Left cardiac atrium (tissue), 2 donors: Measurements from ENCODE around the gene ATP1A4. TPM values are rescaled to one million over a fixed set of nuclear protein-coding genes. Genes with fewer than 3 reads are reported as not detected.

ENCODE experiments used
- total RNA-seq, 2 donors: library from RNA; stranded (reverse); fragmentation: NEBNext Ultra II Directional; extraction: Animal tissue kit (Norgen Biotek cat#: 25700); gene quantifications; one replicate each; pipeline ENCODE4 v1.2.1, GENCODE V29; 2021
- donor health status: DM: no; HTN: yes; CAD: no; lungs with severe emphysema.
- donor health status: DM: yes; HTN: yes; CAD: no.

Gene ATP1A4
- total RNA-seq, 2 donors from 2014 or later, result 0.13 TPM; not detected in 1

Other genes with a start within 250 kb of the ATP1A4 start
- 100 to 1,000 TPM; 201 to 276 TPM for gene TAGLN2, start 226.1 kb upstream of the ATP1A4 start, total RNA-seq
- gene IGSF9, start 206.0 kb upstream of the ATP1A4 start, total RNA-seq, result 1 to 10 TPM; 1.4 to 3.3 TPM
- under 1 TPM in 1 of 2 donors, not detected in 1; 0.35 TPM for gene SLAMF9, start 197.4 kb upstream of the ATP1A4 start, total RNA-seq
- gene PIGM, start 119.6 kb upstream of the ATP1A4 start, total RNA-seq, result 1 to 10 TPM; 3.3 to 3.4 TPM
- gene KCNJ10, start 81.4 kb upstream of the ATP1A4 start, total RNA-seq, result under 1 TPM; 0.05 to 0.15 TPM
- gene KCNJ9, start 70.1 kb upstream of the ATP1A4 start, total RNA-seq, result under 1 TPM in 1 of 2 donors, not detected in 1; 0.06 TPM
- gene IGSF8, start 53.0 kb upstream of the ATP1A4 start, total RNA-seq, result 10 to 100 TPM; 18.8 to 22.1 TPM
- 100 to 1,000 TPM; 114 to 176 TPM for gene ATP1A2, start 35.8 kb upstream of the ATP1A4 start, total RNA-seq
- gene CASQ1, start 39.0 kb downstream of the ATP1A4 start, total RNA-seq, result 10 to 100 TPM; 10.5 to 21.8 TPM
- 100 to 1,000 TPM; 188 to 189 TPM for gene PEA15, start 53.8 kb downstream of the ATP1A4 start, total RNA-seq
- gene DCAF8, start 110.9 kb downstream of the ATP1A4 start, total RNA-seq, result 100 to 1,000 TPM in 1 of 2 donors, 10 to 100 TPM in 1; 98.5 to 121 TPM
- gene PEX19, start 133.5 kb downstream of the ATP1A4 start, total RNA-seq, result 10 to 100 TPM; 91.1 to 92.6 TPM
- gene COPA, start 191.6 kb downstream of the ATP1A4 start, total RNA-seq, result 100 to 1,000 TPM; 108 to 147 TPM
- gene NCSTN, start 191.8 kb downstream of the ATP1A4 start, total RNA-seq, result 10 to 100 TPM; 57.4 to 70.2 TPM
- under 1 TPM in 1 of 2 donors, not detected in 1; 0.10 TPM for gene NHLH1, start 215.5 kb downstream of the ATP1A4 start, total RNA-seq
- gene VANGL2, start 249.0 kb downstream of the ATP1A4 start, total RNA-seq, result 1 to 10 TPM; 4.1 to 5.1 TPM